Psoas muscle (tissue), 8 donors: ENCODE data around the gene SNX32. TPM values are rescaled to one million over a fixed set of nuclear protein-coding genes. Genes with fewer than 3 reads are reported as not detected.

Experiments used
- ATAC-seq, 4 donors: fragments of 200-7000 bp; cut with Tn5 transposase; one replicate each; pipeline ENCODE4 v1.9.1; 2020; ENCODE audit warnings: moderate library complexity in 3 of 4, mild to moderate bottlenecking in 2 of 4
- DNase-seq, 2 donors: peaks; one replicate each; pipeline ENCODE4 v3.0.0-alpha.2; 2020
- H3K27ac ChIP-seq: fragments of 200-600 bp; one replicate; pipeline ENCODE4 v1.8.0; 2022
- H3K27me3 ChIP-seq, 3 donors: fragments of 200-600 bp in 1 of 3; one replicate each; pipeline versions ENCODE4 v1.6.1 to v1.8.0; 2013 to 2022; ENCODE audit warnings: low read length in 2 of 3, mild to moderate bottlenecking in 2 of 3, moderate library complexity in 1 of 3; ENCODE audit not compliant: insufficient read depth in 3 of 3
- H3K36me3 ChIP-seq, 2 donors: fragments of 200-600 bp in 1 of 2; one replicate each; pipeline versions ENCODE4 v1.6.1 to v1.8.0; 2013 to 2022; ENCODE audit warnings: low read depth in 1 of 2, mild to moderate bottlenecking in 1 of 2, moderate library complexity in 1 of 2; ENCODE audit not compliant: insufficient read depth in 1 of 2
- H3K4me1 ChIP-seq: fragments of 200-600 bp; one replicate; pipeline ENCODE4 v1.8.0; 2022
- H3K4me3 ChIP-seq: fragments of 200-600 bp; one replicate; pipeline ENCODE4 v1.8.0; 2022; ENCODE audit warnings: mild to moderate bottlenecking
- H3K9me3 ChIP-seq: fragments of 200-600 bp; one replicate; pipeline ENCODE4 v1.8.0; 2022
- WGBS, 3 donors: extraction: QIAGEN DNeasy Blood & Tissue Kit; methylation state at CpG; one replicate each; pipeline versions ENCODE4 v1.1.6 to v1.1.7; 2013; 5-methylcytosine and 5-hydroxymethylcytosine counted together
- intact Hi-C, 2 donors: fragments of 100-400 bp; cut with DNase I; formaldehyde crosslinking; loops; one replicate each; pipeline versions ENCODE4 v1.11.0 to v1.14.2; 2022
- polyA plus RNA-seq, 3 donors: library from polyadenylated mRNA; stranded (reverse); fragments of 200-250 nt; gene quantifications; one replicate each; pipeline ENCODE4 v1.2.3, GENCODE V29; 2013
- total RNA-seq, 4 donors: library from RNA; stranded (reverse); fragmentation: NEBNext Ultra II Directional in 2 of 4; extraction: Animal tissue kit (Norgen Biotek cat#: 25700) in 2 of 4; gene quantifications; one replicate each; pipeline versions ENCODE4 v1.2.1 to v1.2.4, GENCODE V29; 2021 to 2023
- TF ChIP-seq, protein P1 (sequence below): fragments of 200-600 bp; IDR thresholded peaks from one replicate; pipeline ENCODE4 v1.8.0; 2022; ENCODE audit warnings: antibody characterized with exemption
- donor health status: healthy with polysubstance abuse.
- donor health status: DM: no; HTN: no; CAD: no; lungs with moderate emphysema.
- donor health status: Bipolar disorder and iron deficiency.
- donor health status: healthy.
- donor health status: DM: yes; HTN: yes; CAD: no.
- donor health status: DM: no; HTN: no; CAD: no.
- donor health status: DM: no; HTN: no; CAD: no.
- donor health status: DM: yes; HTN: yes; CAD: no.

Gene SNX32
- total and polyA plus RNA-seq, 7 donors: 0.05 to 0.20 TPM; not detected in 5

DNA sequence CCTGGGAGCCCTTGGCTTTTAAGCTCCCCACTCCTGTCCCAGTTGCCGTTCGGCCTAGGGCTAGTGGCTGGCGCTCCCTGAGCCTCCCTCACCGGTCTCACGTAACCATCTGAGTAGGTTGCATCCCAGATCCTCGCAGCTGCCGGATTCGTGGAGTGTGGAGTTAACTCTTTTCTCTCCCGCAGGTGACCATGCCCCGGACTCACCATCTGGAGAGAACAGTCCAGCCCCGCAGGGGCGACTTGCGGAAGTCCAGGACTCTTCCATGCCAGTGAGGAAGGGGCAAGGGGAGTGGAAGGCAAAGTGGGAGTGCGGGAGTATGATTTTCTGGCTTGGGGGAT is 27.4 kb downstream of the SNX32 start:
- no peaks in the 10 kb centered on the region for H3K9me3 ChIP-seq
- DNase-seq: no peak
- peak overlapping the region; percentile 99 for H3K27ac ChIP-seq
- no peaks in the 10 kb centered on the region for H3K27me3 ChIP-seq
- peaks cover 16% of the 10 kb centered on the region for H3K4me1 ChIP-seq
- ATAC-seq: no peak
- TF ChIP-seq, protein P1, sequence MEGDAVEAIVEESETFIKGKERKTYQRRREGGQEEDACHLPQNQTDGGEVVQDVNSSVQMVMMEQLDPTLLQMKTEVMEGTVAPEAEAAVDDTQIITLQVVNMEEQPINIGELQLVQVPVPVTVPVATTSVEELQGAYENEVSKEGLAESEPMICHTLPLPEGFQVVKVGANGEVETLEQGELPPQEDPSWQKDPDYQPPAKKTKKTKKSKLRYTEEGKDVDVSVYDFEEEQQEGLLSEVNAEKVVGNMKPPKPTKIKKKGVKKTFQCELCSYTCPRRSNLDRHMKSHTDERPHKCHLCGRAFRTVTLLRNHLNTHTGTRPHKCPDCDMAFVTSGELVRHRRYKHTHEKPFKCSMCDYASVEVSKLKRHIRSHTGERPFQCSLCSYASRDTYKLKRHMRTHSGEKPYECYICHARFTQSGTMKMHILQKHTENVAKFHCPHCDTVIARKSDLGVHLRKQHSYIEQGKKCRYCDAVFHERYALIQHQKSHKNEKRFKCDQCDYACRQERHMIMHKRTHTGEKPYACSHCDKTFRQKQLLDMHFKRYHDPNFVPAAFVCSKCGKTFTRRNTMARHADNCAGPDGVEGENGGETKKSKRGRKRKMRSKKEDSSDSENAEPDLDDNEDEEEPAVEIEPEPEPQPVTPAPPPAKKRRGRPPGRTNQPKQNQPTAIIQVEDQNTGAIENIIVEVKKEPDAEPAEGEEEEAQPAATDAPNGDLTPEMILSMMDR: no peak
- H3K4me3 ChIP-seq: peak overlapping the region; percentile 100
- intact Hi-C loops: loop anchor here in 1 of 2 donors (2.0 kb wide), 1 partner anchor 26 kb away; no protein-coding TSS in a partner anchor
- H3K36me3 ChIP-seq: peaks cover 0 to 47% of the 10 kb centered on the region in 2 donors
- WGBS, 3 donors: 11 to 13% (median 11%) methylated on average over 14 of the region's 14 CpGs

DNA sequence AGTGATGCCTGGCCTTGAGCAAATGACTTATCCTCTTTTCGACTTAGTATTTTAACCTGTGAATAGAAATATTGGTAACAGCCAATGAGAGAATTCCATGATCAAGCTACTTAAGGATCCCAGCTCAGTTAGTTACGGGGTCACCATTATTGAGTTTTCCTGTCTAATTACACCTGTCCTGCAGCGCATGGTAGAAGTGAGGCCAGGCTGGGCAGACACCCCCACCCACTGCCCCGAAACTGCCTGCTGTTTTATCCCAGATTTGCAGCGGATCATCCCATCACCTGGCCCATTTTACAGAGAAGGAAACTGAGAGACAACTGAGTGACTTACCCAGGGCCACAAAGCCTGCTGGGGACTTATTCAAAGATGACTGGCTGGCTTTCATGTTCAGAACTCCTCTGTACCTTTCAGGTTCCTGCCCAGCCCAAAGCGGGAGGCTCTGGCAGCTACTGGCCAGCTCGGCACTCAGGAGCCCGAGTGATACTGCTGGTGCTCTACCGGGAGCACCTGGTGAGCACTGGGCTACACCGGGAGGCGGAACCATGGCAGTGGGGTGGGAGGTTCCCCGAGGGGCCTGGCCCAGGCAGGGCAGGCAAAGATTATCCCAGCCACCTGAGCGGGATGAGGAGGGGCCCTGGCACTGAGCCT is 27.9 kb downstream of the SNX32 start:
- Histone ChIP-seq H3K27me3 (no peaks in the 10 kb centered on the region), H3K4me1 (peaks cover 13% of the 10 kb centered on the region), H3K9me3 (no peaks in the 10 kb centered on the region), H3K36me3 (peaks cover 0 to 50% of the 10 kb centered on the region in 2 donors), H3K27ac (peak overlapping the region; percentile 99), H3K4me3 (peak overlapping the region; percentile 100)
- 87 to 88% (median 88%) methylated on average over 13 of the region's 13 CpGs for WGBS, 3 donors
- TF ChIP-seq, protein P1: no peak
- no peak for ATAC-seq
- no peak for DNase-seq
- intact Hi-C loops: loop anchor here in 1 of 2 donors (2.0 kb wide), 1 partner anchor 25 kb away; no protein-coding TSS in a partner anchor

DNA sequence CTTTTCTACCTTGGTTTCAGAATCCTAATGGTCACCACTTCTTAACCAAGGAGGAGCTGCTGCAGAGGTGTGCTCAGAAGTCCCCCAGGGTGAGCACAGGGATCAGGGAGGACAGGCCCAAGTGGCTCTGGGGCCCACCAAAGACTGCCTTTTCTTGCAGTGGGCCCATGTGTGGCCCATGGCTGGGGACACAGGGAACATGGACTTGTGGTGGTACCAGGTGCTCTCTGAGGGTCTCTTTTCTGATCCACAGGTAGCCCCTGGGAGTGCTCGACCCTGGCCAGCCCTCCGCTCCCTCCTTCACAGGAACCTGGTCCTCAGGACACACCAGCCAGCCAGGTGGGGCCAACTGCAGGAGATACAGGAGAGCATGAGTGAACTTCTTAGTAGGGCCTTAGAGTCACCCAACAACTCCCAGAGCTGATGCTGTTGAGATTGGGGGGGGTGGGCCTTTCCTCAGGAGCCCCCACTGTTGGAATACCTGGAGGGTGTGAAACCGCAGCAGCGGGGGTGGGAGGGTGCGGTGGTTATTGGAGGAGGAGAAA is 28.5 kb downstream of the SNX32 start:
- H3K36me3 ChIP-seq: peaks cover 0 to 56% of the 10 kb centered on the region in 2 donors
- no peaks in the 10 kb centered on the region for H3K9me3 ChIP-seq
- H3K27me3 ChIP-seq: no peaks in the 10 kb centered on the region
- no peak for ATAC-seq
- peak overlapping the region; percentile 9 for H3K27ac ChIP-seq
- TF ChIP-seq, protein P1: no peak
- 76 to 91% (median 77%) methylated on average over 5 of the region's 5 CpGs for WGBS, 3 donors
- intact Hi-C loops: no loop called here
- H3K4me3 ChIP-seq: no peak overlapping the region
- peaks cover 13% of the 10 kb centered on the region for H3K4me1 ChIP-seq
- peak in 1 of 2 donors; percentile 56 for DNase-seq

DNA sequence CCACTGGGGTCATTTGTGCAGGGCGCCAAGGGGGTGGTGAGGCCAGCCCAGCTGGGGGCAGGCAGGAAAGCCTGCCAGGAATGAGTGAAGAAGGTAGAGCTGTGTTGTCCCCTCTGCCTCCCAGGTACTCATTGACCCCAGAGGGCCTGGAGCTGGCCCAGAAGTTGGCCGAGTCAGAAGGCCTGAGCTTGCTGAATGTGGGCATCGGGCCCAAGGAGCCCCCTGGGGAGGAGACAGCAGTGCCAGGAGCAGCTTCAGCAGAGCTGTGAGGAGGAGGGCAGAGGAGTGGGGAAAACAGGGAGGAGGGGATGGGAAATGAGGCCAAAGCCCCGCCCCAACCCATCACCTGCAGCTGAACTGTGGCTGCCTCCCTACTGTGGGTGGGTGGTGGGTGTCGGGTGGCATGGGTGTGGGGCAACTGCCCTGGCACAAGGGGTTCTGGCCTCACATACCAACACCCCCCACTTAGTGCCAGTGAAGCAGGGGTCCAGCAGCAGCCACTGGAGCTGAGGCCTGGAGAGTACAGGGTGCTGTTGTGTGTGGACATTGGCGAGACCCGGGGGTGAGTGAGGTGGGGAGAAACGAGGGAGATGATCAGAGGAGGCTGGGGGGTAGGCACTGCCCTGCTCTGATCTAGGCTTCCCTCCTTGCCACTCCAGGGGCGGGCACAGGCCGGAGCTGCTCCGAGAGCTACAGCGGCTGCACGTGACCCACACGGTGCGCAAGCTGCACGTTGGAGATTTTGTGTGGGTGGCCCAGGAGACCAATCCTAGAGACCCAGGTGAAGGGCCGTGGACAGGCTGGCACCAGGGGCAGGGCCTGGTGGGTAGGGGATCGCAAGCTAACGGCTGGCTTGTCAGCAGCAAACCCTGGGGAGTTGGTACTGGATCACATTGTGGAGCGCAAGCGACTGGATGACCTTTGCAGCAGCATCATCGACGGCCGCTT is 29.5 kb downstream of the SNX32 start:
- Histone ChIP-seq H3K36me3 (peaks cover 0 to 65% of the 10 kb centered on the region in 2 donors), H3K27me3 (no peaks in the 10 kb centered on the region), H3K9me3 (no peaks in the 10 kb centered on the region), H3K4me3 (no peak overlapping the region), H3K4me1 (peaks cover 13% of the 10 kb centered on the region), H3K27ac (no peak overlapping the region)
- TF ChIP-seq, protein P1: no peak
- DNase-seq (peak in 1 of 2 donors; percentile 59), ATAC-seq (no peak)
- intact Hi-C loops: no loop called here
- 85 to 87% (median 85%) methylated on average over 22 to 24 of the region's 24 CpGs for WGBS, 3 donors
